WTC11 (cell line): ENCODE data around the gene GPHA2. TPM values are rescaled to one million over a fixed set of nuclear protein-coding genes. Genes with fewer than 3 reads are reported as not detected.

Experiments
- ATAC-seq: fragments of 200-7000 bp; cut with Tn5 transposase; 2 replicates; pipeline ENCODE4 v1.10.0; 2021; ENCODE audit warnings: mild to moderate bottlenecking, moderate library complexity
- CTCF ChIA-PET: fragments of 300-600 bp; sonication (Branson Sonifier 250); formaldehyde crosslinking; loops from one replicate; lab custom pipeline; 2021; ENCODE audit warnings: antibody characterized with exemption; lab: Charles Lee
- POLR2A ChIA-PET: fragments of 350-600 bp; sonication (Branson Sonifier 250); formaldehyde crosslinking; loops from one replicate; lab custom pipeline; 2021; ENCODE audit warnings: antibody characterized with exemption; lab: Charles Lee
- DNase-seq: peaks from one replicate; pipeline ENCODE4 v3.0.0; 2021; ENCODE audit warnings: low spot score
- H3K27ac Mint-ChIP-seq: 2 replicates; pipeline ENCODE4 v1.8.0; 2021; ENCODE audit warnings: mixed read lengths
- H3K27me3 Mint-ChIP-seq: 2 replicates; pipeline ENCODE4 v1.8.0; 2021; ENCODE audit warnings: low read depth, mild to moderate bottlenecking, moderate library complexity, mixed read lengths
- H3K36me3 Mint-ChIP-seq: 2 replicates; pipeline ENCODE4 v1.8.0; 2021; ENCODE audit warnings: mixed read lengths
- H3K4me1 Mint-ChIP-seq: 2 replicates; pipeline ENCODE4 v1.8.0; 2022; ENCODE audit warnings: mixed read lengths
- H3K4me3 Mint-ChIP-seq: 2 replicates; pipeline ENCODE4 v1.8.0; 2021; ENCODE audit warnings: mild to moderate bottlenecking, moderate library complexity, mixed read lengths
- H3K9me3 Mint-ChIP-seq: 2 replicates; pipeline ENCODE4 v1.8.0; 2021; ENCODE audit warnings: mixed read lengths
- FOXJ3 ChIP-seq: sonication (generic); formaldehyde crosslinking; IDR thresholded peaks from 2 replicates; pipeline ENCODE4 v1.9.0; 2021; ENCODE audit warnings: missing genetic modification reagents, mild to moderate bottlenecking, borderline replicate concordance
- FOXK1 ChIP-seq: sonication (generic); formaldehyde crosslinking; IDR thresholded peaks from 2 replicates; pipeline ENCODE4 v1.8.0; 2022; ENCODE audit warnings: mild to moderate bottlenecking, moderate library complexity, missing genetic modification reagents
- MYBL2 ChIP-seq: sonication (generic); formaldehyde crosslinking; IDR thresholded peaks from 2 replicates; pipeline ENCODE4 v1.8.1; 2023; ENCODE audit warnings: mild to moderate bottlenecking, moderate library complexity, missing genetic modification reagents
- NR3C1 ChIP-seq: sonication (generic); formaldehyde crosslinking; conservative IDR thresholded peaks from 2 replicates; pipeline ENCODE4 v1.8.1; 2023; ENCODE audit warnings: low read depth, mild to moderate bottlenecking, missing genetic modification reagents
- SMAD4 ChIP-seq: sonication (generic); formaldehyde crosslinking; IDR thresholded peaks from 2 replicates; pipeline ENCODE4 v1.8.0; 2022; ENCODE audit warnings: mild to moderate bottlenecking, missing genetic modification reagents
- ZNF219 ChIP-seq: sonication (generic); formaldehyde crosslinking; IDR thresholded peaks from 2 replicates; pipeline ENCODE4 v1.8.0; 2023; ENCODE audit warnings: missing genetic modification reagents, mild to moderate bottlenecking, borderline replicate concordance
- total RNA-seq: library from RNA; stranded (reverse); gene quantifications from 3 replicates; pipeline ENCODE4 v1.2.3, GENCODE V29; 2021
- TF ChIP-seq, protein P1 (sequence below): sonication (generic); formaldehyde crosslinking; IDR thresholded peaks from 2 replicates; pipeline ENCODE4 v1.8.0; 2023; ENCODE audit warnings: missing genetic modification reagents, mild to moderate bottlenecking, borderline replicate concordance
- TF ChIP-seq, protein P2 (sequence below): sonication (generic); formaldehyde crosslinking; conservative IDR thresholded peaks from 2 replicates; pipeline ENCODE4 v1.8.1; 2023; ENCODE audit warnings: mild to moderate bottlenecking, low read depth, missing genetic modification reagents, moderate library complexity
- TF ChIP-seq, protein P3 (sequence below): sonication (generic); formaldehyde crosslinking; IDR thresholded peaks from 2 replicates; pipeline ENCODE4 v1.8.1; 2023; ENCODE audit warnings: mild to moderate bottlenecking, missing genetic modification reagents, moderate library complexity
- TF ChIP-seq, protein P4 (sequence below): sonication (generic); formaldehyde crosslinking; IDR thresholded peaks from 2 replicates; pipeline ENCODE4 v1.8.1; 2023; ENCODE audit warnings: mild to moderate bottlenecking, missing genetic modification reagents
- TF ChIP-seq, protein P5 (sequence below): sonication (generic); formaldehyde crosslinking; IDR thresholded peaks from 2 replicates; pipeline ENCODE4 v1.8.0; 2022; ENCODE audit warnings: missing genetic modification reagents
- TF ChIP-seq, protein P6 (sequence below): sonication (generic); formaldehyde crosslinking; IDR thresholded peaks from 2 replicates; pipeline ENCODE4 v1.8.1; 2022; ENCODE audit warnings: missing genetic modification reagents, borderline replicate concordance
- TF ChIP-seq, protein P7 (sequence below): sonication (generic); formaldehyde crosslinking; conservative IDR thresholded peaks from 2 replicates; pipeline ENCODE4 v1.8.1; 2022; ENCODE audit warnings: mild to moderate bottlenecking, missing genetic modification reagents

The GPHA2 gene
- total RNA-seq, 1 experiment from 2014 or later, result 1.6 TPM

DNA sequence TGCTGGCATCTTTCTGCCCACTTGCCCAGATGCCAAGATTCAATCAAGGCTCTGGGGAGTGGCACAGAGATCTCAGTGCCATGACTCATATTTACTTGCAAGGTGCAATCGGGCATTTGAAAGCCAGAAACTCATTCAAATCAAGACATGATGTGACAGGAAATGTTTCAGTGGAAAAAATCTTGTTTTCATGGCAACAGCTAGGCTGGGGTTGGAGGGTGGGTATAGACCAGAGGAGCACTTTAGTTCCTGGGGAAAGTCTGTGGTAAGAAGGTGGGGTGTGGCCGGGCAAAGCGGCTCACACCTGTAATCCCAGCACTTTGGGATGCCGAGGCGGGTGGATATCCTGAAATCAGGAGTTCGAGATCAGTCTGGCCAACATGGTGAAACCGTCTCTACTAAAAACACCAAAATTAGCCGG lies 35.0 kb upstream of the GPHA2 start (continued):
- TF ChIP-seq, protein P1, sequence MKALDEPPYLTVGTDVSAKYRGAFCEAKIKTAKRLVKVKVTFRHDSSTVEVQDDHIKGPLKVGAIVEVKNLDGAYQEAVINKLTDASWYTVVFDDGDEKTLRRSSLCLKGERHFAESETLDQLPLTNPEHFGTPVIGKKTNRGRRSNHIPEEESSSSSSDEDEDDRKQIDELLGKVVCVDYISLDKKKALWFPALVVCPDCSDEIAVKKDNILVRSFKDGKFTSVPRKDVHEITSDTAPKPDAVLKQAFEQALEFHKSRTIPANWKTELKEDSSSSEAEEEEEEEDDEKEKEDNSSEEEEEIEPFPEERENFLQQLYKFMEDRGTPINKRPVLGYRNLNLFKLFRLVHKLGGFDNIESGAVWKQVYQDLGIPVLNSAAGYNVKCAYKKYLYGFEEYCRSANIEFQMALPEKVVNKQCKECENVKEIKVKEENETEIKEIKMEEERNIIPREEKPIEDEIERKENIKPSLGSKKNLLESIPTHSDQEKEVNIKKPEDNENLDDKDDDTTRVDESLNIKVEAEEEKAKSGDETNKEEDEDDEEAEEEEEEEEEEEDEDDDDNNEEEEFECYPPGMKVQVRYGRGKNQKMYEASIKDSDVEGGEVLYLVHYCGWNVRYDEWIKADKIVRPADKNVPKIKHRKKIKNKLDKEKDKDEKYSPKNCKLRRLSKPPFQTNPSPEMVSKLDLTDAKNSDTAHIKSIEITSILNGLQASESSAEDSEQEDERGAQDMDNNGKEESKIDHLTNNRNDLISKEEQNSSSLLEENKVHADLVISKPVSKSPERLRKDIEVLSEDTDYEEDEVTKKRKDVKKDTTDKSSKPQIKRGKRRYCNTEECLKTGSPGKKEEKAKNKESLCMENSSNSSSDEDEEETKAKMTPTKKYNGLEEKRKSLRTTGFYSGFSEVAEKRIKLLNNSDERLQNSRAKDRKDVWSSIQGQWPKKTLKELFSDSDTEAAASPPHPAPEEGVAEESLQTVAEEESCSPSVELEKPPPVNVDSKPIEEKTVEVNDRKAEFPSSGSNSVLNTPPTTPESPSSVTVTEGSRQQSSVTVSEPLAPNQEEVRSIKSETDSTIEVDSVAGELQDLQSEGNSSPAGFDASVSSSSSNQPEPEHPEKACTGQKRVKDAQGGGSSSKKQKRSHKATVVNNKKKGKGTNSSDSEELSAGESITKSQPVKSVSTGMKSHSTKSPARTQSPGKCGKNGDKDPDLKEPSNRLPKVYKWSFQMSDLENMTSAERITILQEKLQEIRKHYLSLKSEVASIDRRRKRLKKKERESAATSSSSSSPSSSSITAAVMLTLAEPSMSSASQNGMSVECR (CRISPR knock-in tag), result no peak
- TF ChIP-seq, protein P2, sequence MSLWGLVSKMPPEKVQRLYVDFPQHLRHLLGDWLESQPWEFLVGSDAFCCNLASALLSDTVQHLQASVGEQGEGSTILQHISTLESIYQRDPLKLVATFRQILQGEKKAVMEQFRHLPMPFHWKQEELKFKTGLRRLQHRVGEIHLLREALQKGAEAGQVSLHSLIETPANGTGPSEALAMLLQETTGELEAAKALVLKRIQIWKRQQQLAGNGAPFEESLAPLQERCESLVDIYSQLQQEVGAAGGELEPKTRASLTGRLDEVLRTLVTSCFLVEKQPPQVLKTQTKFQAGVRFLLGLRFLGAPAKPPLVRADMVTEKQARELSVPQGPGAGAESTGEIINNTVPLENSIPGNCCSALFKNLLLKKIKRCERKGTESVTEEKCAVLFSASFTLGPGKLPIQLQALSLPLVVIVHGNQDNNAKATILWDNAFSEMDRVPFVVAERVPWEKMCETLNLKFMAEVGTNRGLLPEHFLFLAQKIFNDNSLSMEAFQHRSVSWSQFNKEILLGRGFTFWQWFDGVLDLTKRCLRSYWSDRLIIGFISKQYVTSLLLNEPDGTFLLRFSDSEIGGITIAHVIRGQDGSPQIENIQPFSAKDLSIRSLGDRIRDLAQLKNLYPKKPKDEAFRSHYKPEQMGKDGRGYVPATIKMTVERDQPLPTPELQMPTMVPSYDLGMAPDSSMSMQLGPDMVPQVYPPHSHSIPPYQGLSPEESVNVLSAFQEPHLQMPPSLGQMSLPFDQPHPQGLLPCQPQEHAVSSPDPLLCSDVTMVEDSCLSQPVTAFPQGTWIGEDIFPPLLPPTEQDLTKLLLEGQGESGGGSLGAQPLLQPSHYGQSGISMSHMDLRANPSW (CRISPR knock-in tag), result no peak
- TF ChIP-seq NR3C1 (CRISPR knock-in tag), result no peak
- TF ChIP-seq, protein P3, sequence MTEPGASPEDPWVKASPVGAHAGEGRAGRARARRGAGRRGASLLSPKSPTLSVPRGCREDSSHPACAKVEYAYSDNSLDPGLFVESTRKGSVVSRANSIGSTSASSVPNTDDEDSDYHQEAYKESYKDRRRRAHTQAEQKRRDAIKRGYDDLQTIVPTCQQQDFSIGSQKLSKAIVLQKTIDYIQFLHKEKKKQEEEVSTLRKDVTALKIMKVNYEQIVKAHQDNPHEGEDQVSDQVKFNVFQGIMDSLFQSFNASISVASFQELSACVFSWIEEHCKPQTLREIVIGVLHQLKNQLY (CRISPR knock-in tag), result no peak
- TF ChIP-seq, protein P4, sequence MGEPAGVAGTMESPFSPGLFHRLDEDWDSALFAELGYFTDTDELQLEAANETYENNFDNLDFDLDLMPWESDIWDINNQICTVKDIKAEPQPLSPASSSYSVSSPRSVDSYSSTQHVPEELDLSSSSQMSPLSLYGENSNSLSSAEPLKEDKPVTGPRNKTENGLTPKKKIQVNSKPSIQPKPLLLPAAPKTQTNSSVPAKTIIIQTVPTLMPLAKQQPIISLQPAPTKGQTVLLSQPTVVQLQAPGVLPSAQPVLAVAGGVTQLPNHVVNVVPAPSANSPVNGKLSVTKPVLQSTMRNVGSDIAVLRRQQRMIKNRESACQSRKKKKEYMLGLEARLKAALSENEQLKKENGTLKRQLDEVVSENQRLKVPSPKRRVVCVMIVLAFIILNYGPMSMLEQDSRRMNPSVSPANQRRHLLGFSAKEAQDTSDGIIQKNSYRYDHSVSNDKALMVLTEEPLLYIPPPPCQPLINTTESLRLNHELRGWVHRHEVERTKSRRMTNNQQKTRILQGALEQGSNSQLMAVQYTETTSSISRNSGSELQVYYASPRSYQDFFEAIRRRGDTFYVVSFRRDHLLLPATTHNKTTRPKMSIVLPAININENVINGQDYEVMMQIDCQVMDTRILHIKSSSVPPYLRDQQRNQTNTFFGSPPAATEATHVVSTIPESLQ (CRISPR knock-in tag), result no peak
- TF ChIP-seq FOXK1 (CRISPR knock-in tag), result no peak
- no peak for TF ChIP-seq SMAD4

DNA sequence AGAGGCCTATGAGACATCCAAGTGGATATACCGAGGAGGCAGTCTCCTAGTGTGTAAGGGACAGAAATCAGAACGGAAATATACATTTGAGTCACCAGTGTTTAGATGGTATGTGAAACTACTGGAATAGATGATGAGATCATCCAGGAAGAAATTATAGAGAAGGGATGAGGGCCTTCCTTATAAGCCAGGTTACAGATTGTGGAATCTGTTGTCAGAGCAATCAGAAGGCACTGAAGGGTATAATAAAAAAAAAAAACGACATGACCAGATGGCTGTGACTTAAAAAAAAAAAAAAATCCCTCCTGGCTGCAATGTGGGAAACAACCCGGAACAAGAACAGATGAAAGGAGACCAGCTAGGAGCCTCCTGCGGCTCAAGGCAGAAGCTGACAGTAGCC lies 33.5 kb upstream of the GPHA2 start:
- no peaks in the 10 kb centered on the region for H3K4me1 Mint-ChIP-seq
- peaks cover 50% of the 10 kb centered on the region for H3K27me3 Mint-ChIP-seq
- ChIA-PET POLR2A (interaction anchor here (0.7 kb wide), 2 partner anchors 27 to 1812 kb away, joined by 3 to 4 read pairs; partner anchors contain the start of gene BATF2), CTCF (no interaction called here)
- H3K27ac Mint-ChIP-seq, result no peak overlapping the region
- H3K36me3 Mint-ChIP-seq, result no peaks in the 10 kb centered on the region
- H3K4me3 Mint-ChIP-seq, result no peak overlapping the region
- no peaks in the 10 kb centered on the region for H3K9me3 Mint-ChIP-seq
- ATAC-seq, result no peak
- DNase-seq, result no peak
- TF ChIP-seq, protein P5, sequence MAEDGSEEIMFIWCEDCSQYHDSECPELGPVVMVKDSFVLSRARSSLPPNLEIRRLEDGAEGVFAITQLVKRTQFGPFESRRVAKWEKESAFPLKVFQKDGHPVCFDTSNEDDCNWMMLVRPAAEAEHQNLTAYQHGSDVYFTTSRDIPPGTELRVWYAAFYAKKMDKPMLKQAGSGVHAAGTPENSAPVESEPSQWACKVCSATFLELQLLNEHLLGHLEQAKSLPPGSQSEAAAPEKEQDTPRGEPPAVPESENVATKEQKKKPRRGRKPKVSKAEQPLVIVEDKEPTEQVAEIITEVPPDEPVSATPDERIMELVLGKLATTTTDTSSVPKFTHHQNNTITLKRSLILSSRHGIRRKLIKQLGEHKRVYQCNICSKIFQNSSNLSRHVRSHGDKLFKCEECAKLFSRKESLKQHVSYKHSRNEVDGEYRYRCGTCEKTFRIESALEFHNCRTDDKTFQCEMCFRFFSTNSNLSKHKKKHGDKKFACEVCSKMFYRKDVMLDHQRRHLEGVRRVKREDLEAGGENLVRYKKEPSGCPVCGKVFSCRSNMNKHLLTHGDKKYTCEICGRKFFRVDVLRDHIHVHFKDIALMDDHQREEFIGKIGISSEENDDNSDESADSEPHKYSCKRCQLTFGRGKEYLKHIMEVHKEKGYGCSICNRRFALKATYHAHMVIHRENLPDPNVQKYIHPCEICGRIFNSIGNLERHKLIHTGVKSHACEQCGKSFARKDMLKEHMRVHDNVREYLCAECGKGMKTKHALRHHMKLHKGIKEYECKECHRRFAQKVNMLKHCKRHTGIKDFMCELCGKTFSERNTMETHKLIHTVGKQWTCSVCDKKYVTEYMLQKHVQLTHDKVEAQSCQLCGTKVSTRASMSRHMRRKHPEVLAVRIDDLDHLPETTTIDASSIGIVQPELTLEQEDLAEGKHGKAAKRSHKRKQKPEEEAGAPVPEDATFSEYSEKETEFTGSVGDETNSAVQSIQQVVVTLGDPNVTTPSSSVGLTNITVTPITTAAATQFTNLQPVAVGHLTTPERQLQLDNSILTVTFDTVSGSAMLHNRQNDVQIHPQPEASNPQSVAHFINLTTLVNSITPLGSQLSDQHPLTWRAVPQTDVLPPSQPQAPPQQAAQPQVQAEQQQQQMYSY (CRISPR knock-in tag), result no peak
- TF ChIP-seq, protein P6, sequence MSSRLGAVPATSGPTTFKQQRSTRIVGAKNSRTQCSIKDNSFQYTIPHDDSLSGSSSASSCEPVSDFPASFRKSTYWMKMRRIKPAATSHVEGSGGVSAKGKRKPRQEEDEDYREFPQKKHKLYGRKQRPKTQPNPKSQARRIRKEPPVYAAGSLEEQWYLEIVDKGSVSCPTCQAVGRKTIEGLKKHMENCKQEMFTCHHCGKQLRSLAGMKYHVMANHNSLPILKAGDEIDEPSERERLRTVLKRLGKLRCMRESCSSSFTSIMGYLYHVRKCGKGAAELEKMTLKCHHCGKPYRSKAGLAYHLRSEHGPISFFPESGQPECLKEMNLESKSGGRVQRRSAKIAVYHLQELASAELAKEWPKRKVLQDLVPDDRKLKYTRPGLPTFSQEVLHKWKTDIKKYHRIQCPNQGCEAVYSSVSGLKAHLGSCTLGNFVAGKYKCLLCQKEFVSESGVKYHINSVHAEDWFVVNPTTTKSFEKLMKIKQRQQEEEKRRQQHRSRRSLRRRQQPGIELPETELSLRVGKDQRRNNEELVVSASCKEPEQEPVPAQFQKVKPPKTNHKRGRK (CRISPR knock-in tag), result no peak
- TF ChIP-seq, protein P1 (CRISPR knock-in tag), result no peak
- TF ChIP-seq, protein P7, sequence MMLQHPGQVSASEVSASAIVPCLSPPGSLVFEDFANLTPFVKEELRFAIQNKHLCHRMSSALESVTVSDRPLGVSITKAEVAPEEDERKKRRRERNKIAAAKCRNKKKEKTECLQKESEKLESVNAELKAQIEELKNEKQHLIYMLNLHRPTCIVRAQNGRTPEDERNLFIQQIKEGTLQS (CRISPR knock-in tag), result no peak
- no peak for TF ChIP-seq MYBL2 (CRISPR knock-in tag)
- no peak for TF ChIP-seq ZNF219 (CRISPR knock-in tag)
- TF ChIP-seq FOXJ3 (CRISPR knock-in tag), result no peak
